GM19438 (cell line): ENCODE results near the gene ZNF358.

ENCODE experiments used
- ATAC-seq: cut with Tn5 transposase; IDR thresholded peaks from one replicate; pipeline ENCODE4 v1.9.1; 2021; ENCODE audit warnings: low read depth; ENCODE audit not compliant: unreplicated experiment

Gene ZNF358

GRCh38 chr19:7515645-7516151 is at the start of gene ZNF358:
TSS of gene ZNF358 (plus strand) at chr19:7516103. CDS start at chr19:7519243, 3,140 bp downstream.
- no peak for ATAC-seq

GRCh38 chr19:7467009-7467989 is 48.6 kb upstream of the ZNF358 start:
- no peak for ATAC-seq

DNA sequence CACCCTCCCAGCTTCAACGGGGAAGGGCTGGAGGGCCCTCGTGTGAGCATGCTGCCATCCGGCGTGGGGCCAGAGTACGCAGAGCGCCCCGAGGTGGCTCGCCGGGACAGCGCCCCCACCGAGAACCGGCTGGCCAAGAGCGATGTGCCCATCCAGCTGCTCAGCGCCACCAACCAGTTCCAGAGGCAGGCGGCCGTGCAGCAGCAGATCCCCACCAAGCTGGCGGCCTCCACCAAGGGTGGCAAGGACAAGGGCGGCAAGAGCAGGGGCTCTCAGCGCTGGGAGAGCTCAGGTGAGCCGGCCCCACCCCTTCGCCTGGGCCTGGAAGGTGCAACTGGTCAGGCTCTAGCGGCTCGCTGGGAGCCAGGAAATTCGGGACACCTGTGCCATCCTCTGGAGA is 47.1 kb upstream of the ZNF358 start:
- no peak for ATAC-seq

- ATAC-seq: no peak
Measured at GRCh38 chr19:7469669-7470285, 46.1 kb upstream of the ZNF358 start.

DNA sequence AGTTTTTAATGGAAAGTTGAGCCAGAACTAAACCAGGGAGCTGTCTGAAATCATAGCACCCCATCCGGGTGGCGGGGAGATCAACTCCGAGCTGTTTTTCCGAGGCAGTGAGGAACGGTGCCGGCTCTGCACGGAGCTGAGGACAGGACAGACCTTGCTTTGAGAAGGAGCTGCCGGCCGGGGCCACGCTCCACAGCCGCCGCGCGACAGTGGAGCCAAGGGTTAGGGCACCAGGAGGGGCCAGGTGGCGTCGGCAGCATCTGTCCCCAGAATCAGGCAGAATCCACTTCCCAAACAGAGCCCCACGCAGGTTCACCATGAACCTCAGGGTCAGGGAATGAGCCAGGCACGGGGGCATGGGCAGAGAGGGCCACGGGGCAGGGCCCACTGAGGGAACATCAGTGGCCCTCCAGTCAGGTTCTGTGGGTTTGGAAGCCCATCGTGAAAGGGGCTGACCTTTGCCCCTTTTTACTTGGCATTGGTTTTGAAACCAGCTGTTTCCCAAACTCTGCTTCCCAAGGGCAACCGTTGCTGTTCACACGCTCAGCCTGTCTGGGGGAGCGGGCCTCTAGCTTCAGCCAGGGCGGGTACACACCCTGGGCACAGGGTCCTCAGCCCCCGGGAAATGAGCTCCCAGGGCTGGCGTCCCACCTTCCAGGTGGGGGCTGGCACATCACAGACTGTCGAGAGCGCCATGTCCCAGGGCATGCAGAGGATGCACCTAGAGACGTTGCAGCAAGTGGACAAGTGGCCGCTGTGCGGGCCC is 45.2 kb upstream of the ZNF358 start:
- ATAC-seq: no peak

DNA sequence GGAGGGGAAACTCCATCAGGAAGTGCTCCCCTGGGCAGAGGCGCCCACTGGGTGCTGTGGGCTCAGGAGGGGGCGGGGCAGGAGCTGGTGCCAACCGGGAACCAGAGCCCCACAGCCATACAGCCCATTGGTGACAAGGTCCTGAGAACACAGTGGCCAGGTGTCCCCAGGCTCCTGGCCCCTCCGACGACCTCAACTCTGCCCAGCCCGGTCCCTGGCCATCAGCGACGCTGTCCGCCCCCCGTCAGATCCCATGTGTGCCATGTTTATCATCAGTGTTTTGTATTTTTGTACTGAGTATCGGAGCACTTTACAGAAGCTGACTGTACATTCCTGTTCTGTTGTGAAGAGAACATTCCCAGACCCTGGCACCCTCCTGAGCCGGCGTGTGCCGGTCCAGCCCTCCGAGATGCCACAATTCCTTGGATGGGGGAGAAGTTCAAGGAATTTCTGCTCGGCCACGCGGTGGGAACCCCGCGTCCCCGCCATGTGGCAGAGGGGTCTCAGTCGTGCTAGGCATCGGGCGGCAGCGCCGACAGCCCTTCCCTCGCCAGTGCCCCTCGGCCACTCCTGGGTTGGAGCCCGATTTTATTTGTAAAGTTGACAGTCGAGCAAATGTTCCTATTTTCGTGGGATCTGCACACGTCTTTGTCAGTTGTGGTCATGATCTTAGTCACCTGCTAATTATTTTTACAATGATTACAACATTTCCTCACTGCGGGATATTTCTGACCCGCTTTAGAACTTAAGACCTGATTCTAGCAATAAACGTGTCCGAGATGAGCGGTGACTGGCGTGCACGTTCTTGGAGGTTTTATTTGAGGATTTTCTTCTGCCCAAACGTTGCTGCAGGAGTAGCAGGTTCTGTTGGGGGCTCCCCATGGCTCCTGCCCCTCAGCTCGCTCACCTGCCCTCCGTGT is 43.9 kb upstream of the ZNF358 start:
- ATAC-seq: no peak

DNA sequence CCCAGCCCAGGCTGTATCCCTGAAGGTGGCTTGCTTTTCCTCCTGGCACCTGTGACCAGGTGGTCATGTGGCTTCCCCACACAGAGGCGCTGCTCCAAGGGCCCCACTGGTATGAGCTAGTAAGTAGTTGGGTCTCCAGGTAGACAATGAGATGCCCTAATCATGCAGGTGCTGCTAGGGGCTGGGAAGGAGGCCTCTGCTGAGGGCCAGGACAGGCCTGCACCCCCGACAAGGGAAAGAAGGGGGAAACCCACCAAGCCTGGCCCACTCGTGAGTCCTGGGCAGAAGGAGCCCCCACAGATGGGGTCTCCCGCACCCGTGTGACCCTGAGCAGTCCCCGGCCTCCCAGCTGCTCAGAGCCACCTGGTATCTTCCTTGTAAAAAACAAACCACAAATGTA is 40.2 kb upstream of the ZNF358 start:
- ATAC-seq: no peak

- no peak for ATAC-seq
Measured at GRCh38 chr19:7476241-7476640, 39.7 kb upstream of the ZNF358 start.

DNA sequence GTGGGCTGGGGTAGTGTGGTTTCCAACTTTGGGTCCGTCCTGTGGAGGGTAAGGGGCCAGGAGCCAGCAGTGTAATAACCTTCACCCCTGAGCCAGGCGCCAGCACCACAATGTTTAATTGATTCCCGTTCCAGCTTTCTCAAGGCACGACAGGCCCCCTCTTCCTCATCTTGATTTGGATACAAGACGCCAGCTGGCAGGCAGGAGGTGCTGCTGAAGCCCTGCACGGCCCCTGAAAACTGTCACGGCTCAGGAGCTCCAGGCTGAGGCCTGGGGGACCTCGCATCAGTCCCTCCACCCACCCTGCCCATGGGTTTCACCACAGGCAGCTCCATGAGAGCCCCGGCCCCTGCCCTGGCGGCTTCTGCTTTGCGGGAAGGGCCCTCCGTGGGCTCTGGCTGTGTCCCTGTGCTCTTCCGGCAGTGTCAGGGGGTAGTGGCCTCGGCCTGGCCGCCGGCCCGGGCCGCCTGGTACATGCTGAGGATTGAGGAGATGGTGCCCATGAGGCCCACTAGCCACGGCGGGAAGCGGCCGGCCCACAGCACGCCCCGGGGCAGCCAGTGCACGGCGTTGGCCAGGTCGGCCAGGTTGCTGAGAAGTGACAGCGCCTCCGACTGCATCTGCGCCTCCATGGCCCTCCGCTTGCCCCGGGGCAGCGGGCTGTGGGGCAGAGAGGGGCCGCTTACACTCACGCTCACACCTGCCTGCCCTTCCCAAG is 39.0 kb upstream of the ZNF358 start:
- no peak for ATAC-seq

- no peak for ATAC-seq
Measured at GRCh38 chr19:7477758-7478157, 38.1 kb upstream of the ZNF358 start.

GRCh38 chr19:7478173-7478842 is 37.6 kb upstream of the ZNF358 start:
- no peak for ATAC-seq

- ATAC-seq: no peak
Measured at GRCh38 chr19:7478843-7479227, 37.1 kb upstream of the ZNF358 start.

GRCh38 chr19:7480222-7480969 is 35.5 kb upstream of the ZNF358 start:
- no peak for ATAC-seq

- no peak for ATAC-seq
Measured at GRCh38 chr19:7480970-7481255, 35.0 kb upstream of the ZNF358 start.

DNA sequence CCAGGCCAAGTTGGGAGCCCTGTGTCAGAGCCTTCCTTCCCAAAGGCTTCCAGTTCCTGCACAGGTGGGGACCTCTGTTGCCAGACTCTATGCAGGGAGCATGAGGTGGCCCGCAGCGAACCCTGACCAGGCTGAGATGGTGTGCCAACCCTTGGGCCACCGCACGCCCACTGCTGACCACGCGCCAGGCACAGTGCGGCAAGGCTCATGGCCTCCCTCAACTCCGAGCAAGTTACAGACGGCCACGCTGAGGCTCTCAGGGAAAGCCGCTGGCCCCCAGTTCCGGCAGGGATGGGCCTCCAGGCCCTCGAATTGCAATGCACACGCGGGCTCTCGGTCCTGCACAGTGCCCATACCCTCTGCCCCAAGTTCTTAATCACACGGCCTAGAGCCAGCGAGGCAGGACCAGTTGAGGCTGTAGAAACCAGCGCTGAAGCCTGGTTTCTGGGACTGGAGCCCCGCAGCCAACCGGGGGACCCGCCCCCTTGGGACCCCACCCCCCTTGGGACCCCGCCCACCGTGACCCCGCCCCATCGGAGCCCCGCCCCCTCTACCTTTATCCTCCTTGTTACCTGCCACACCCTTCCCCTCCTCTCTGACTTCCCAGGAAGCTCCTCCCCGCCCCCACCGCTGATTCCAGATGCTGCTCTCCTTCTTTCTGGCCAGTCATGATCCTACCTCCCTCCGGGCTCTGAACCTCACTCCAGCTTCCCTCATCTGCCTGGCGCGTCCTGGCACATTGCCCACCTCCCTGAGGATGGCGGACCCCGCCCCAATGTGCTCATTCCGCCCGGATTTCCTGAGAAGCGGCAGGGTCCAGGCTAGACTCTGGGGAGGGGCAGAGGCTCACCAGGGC is 33.1 kb upstream of the ZNF358 start:
- no peak for ATAC-seq

DNA sequence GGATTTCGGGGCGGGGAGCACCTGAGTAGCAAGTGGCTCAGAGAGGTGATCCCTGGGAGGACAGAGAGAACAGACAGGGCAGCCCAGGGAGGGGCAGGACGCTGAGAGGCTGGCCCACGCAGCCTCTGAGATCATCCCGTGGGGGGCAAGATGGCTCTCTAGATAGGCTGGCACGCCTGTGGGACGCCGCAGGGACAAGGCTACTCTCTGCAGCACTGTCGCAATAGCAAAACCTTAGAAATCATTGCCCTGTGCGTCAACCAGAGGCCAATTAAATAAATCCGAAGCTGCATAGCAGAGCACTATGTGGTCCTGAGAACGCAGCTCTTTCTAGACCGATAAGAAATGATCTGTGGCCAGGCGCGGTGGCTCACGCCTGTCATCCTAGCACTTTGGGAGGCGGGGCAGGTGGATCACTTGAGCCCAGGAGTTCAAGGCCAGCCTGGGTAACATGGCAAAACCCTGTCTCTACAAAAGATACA is 32.1 kb upstream of the ZNF358 start:
- no peak for ATAC-seq

GRCh38 chr19:7486923-7487322 is 29.0 kb upstream of the ZNF358 start:
- ATAC-seq: no peak
